HG02610 (cell line): Measurements from ENCODE around the gene B3GNT7.
"Not testable (repeated sequence)": the region's sequence is repeated elsewhere in the genome, so short reads cannot be mapped to it uniquely, and the experiment has no call there.

ENCODE experiments used
- ATAC-seq: cut with Tn5 transposase; IDR thresholded peaks from one replicate; pipeline ENCODE4 v1.9.1; 2021; ENCODE audit warnings: mild to moderate bottlenecking, moderate library complexity; ENCODE audit not compliant: unreplicated experiment

Gene B3GNT7

GRCh38 chr2:231399046-231399852 lies 3.7 kb downstream of the B3GNT7 start:
- no peak for ATAC-seq

- ATAC-seq = no peak
Observed at GRCh38 chr2:231399853-231400680, 4.6 kb downstream of the B3GNT7 start.

- ATAC-seq = not testable (repeated sequence)
Observed at GRCh38 chr2:231400681-231401080, 5.2 kb downstream of the B3GNT7 start.

GRCh38 chr2:231401101-231401500 lies 5.6 kb downstream of the B3GNT7 start:
- ATAC-seq = not testable (repeated sequence)

GRCh38 chr2:231403421-231404182 lies 8.1 kb downstream of the B3GNT7 start:
- not testable (repeated sequence) for ATAC-seq

- not testable (repeated sequence) for ATAC-seq
Observed at GRCh38 chr2:231404183-231404578, 8.7 kb downstream of the B3GNT7 start.

GRCh38 chr2:231405601-231406367 lies 10.3 kb downstream of the B3GNT7 start:
- not testable (repeated sequence) for ATAC-seq

- not testable (repeated sequence) for ATAC-seq
Observed at GRCh38 chr2:231407686-231408085, 12.2 kb downstream of the B3GNT7 start.

- ATAC-seq = not testable (repeated sequence)
Observed at GRCh38 chr2:231408304-231408703, 12.8 kb downstream of the B3GNT7 start.

GRCh38 chr2:231409776-231410175 lies 14.3 kb downstream of the B3GNT7 start:
- ATAC-seq = no peak

GRCh38 chr2:231410293-231411004 lies 14.9 kb downstream of the B3GNT7 start:
- no peak for ATAC-seq

GRCh38 chr2:231411237-231411636 lies 15.7 kb downstream of the B3GNT7 start:
- no peak for ATAC-seq

GRCh38 chr2:231411831-231412617 lies 16.5 kb downstream of the B3GNT7 start:
- peak; percentile 98 for ATAC-seq

- no peak for ATAC-seq
Observed at GRCh38 chr2:231412618-231412963, 17.1 kb downstream of the B3GNT7 start.

- no peak for ATAC-seq
Observed at GRCh38 chr2:231413456-231413855, 17.9 kb downstream of the B3GNT7 start.

GRCh38 chr2:231413921-231414476 lies 18.5 kb downstream of the B3GNT7 start:
- no peak for ATAC-seq

- no peak for ATAC-seq
Observed at GRCh38 chr2:231415029-231415428, 19.5 kb downstream of the B3GNT7 start.

GRCh38 chr2:231418820-231419640 lies 23.5 kb downstream of the B3GNT7 start:
- no peak for ATAC-seq
